Activated CD4-positive, CD25-positive, alpha-beta regulatory T cell treated with anti-CD3 and anti-CD28 coated beads, Interleukin-2, amount 50 U/mL, for 24 hours (primary cell): Measurements from ENCODE around the gene DTNBP1.
A peak's percentile ranks its signal among the peaks of the same experiment; 100 is the strongest.
"Not testable (repeated sequence)": the region's sequence is repeated elsewhere in the genome, so short reads cannot be mapped to it uniquely, and the experiment has no call there.

Experiments
- ATAC-seq, 2 donors: fragments of 150-1000 bp; cut with Tn5 transposase; one replicate each; pipeline ENCODE4 v1.10.0; 2021; ENCODE audit warnings: mild to moderate bottlenecking in 1 of 2, moderate library complexity in 1 of 2

DTNBP1 gene

GRCh38 chr6:15666896-15667295, 4.1 kb upstream of the DTNBP1 start:
- ATAC-seq = not testable (repeated sequence)

- no peak for ATAC-seq
These were observed 2.4 kb upstream of the DTNBP1 start for GRCh38 chr6:15665237-15665636.

GRCh38 chr6:15663130-15663871, 473 bp upstream of the DTNBP1 start:
- ATAC-seq = no peak

- ATAC-seq = no peak
These were observed 939 bp downstream of the DTNBP1 start for GRCh38 chr6:15661853-15662325.

GRCh38 chr6:15659181-15659580, 3.6 kb downstream of the DTNBP1 start:
- ATAC-seq = no peak

GRCh38 chr6:15658181-15658744, 4.6 kb downstream of the DTNBP1 start:
- no peak for ATAC-seq

GRCh38 chr6:15657290-15657689, 5.5 kb downstream of the DTNBP1 start:
- ATAC-seq = no peak

GRCh38 chr6:15656145-15656544, 6.7 kb downstream of the DTNBP1 start:
- ATAC-seq = no peak

- no peak for ATAC-seq
These were observed 8.6 kb downstream of the DTNBP1 start for GRCh38 chr6:15654250-15654649.

GRCh38 chr6:15653581-15653980, 9.2 kb downstream of the DTNBP1 start:
- peak; percentile 41 to 43 for ATAC-seq

- ATAC-seq = not testable (repeated sequence)
These were observed 12.7 kb downstream of the DTNBP1 start for GRCh38 chr6:15650004-15650559.

GRCh38 chr6:15644904-15645303, 17.9 kb downstream of the DTNBP1 start:
- no peak for ATAC-seq

GRCh38 chr6:15643542-15643941, 19.3 kb downstream of the DTNBP1 start:
- ATAC-seq = no peak

- ATAC-seq = no peak
These were observed 20.6 kb downstream of the DTNBP1 start for GRCh38 chr6:15642276-15642675.

GRCh38 chr6:15638373-15638772, 24.5 kb downstream of the DTNBP1 start:
- no peak for ATAC-seq

- ATAC-seq = no peak
These were observed 31.4 kb downstream of the DTNBP1 start for GRCh38 chr6:15631432-15631831.

- no peak for ATAC-seq
These were observed 32.6 kb downstream of the DTNBP1 start for GRCh38 chr6:15630202-15630601.

- no peak for ATAC-seq
These were observed 33.3 kb downstream of the DTNBP1 start for GRCh38 chr6:15629487-15629886.

- ATAC-seq = peak in 1 of 2 donors; percentile 91
These were observed 34.2 kb downstream of the DTNBP1 start for GRCh38 chr6:15628499-15629131.

GRCh38 chr6:15627821-15628220, 35.0 kb downstream of the DTNBP1 start:
- no peak for ATAC-seq

- ATAC-seq = no peak
These were observed 35.8 kb downstream of the DTNBP1 start for GRCh38 chr6:15626878-15627674.

GRCh38 chr6:15626160-15626559, 36.7 kb downstream of the DTNBP1 start:
- no peak for ATAC-seq
